ENCODE measurements around the gene PLAAT2. TPM values are rescaled to one million over a fixed set of nuclear protein-coding genes. Genes with fewer than 3 reads are reported as not detected.
"Not testable (repeated sequence)": the region's sequence is repeated elsewhere in the genome, so short reads cannot be mapped to it uniquely, and the experiment has no call there.

Gene PLAAT2
- total RNA-seq, 2 experiments from 2014 or later, result 0.34 to 0.49 TPM

DNA sequence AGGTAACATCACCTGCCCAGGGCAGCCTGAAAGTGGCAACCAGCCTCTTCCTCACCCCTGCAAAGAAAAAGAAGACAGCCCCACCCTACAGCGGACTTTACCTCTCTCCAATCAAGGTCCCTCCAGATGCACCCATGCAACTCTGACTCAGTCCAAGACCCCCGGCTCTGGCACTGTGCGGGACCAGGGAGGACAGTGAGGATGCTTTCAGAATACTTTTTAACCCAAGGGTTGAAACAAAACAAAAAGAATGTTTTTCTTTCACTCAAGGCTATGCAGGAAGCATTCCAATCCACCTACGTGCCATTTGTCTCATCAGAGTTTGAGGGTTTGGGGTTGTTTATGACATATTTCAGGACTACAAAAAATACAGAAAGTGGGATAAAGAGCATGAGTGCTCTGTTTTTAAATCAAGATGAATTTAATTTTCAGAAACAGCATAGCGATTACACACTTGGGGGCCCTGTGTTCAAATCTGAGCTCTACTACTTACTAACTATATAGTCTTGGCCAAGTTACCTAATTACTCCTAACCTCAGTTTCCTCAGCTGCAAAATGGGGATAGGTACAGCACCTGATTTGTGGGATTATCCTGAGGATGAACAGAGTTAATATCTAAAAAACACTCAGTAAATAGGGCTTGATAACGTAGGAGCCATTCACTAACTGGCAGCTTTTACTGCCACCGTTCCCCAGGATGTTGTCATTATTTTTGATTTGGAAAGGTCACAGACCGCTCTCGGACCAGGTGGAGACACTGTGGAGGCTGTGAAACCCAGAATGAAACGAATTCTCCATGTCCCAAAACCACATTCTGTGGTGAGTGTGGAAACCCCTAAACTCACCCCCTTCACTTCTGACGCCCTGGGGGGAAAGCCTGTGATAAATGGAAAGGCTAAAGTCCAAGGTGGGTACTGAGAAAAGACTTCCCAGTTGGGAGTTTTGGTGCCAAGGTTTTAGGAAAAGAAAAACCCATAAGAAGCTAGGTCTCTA, 45.5 kb upstream of the PLAAT2 start:
- Histone ChIP-seq H3K9me3 (ENCODE audit: control insufficient read depth in 1 of 2, insufficient read depth in 1 of 2, low read length in 2 of 2) (no peaks in the 10 kb centered on the region), H3K36me3 (ENCODE audit: insufficient read depth, low read length) (no peaks in the 10 kb centered on the region), H3K4me1 (ENCODE audit: insufficient read depth, low read length) (peaks cover 7% of the 10 kb centered on the region), H3K4me3 (ENCODE audit: low read length) (no peak overlapping the region), H3K27me3 (ENCODE audit: control insufficient read depth in 1 of 2, insufficient read depth in 2 of 2, low read length in 2 of 2) (peaks cover 0 to 3% of the 10 kb centered on the region in 2 experiments), H3K27ac (ENCODE audit: low read depth in 1 of 2, low read length in 2 of 2) (no peak overlapping the region)
- no peak for DNase-seq
- H3K36me3 Mint-ChIP-seq (ENCODE audit: low read depth), result no peaks in the 10 kb centered on the region
- ChIA-PET CTCF (interaction anchor here (1.3 kb wide), 1 partner anchor 27 kb away, joined by 3 read pairs; no protein-coding TSS in a partner anchor), POLR2A (no interaction called here)
- no peak for ATAC-seq (ENCODE audit: poor library complexity)
- H3K4me1 Mint-ChIP-seq (ENCODE audit: low read depth), result peaks cover 20% of the 10 kb centered on the region
- intact Hi-C loops (cut with DNase I, micrococcal nuclease), result no loop called here
- H3K4me3 Mint-ChIP-seq, result no peak overlapping the region
- no peaks in the 10 kb centered on the region for H3K27me3 Mint-ChIP-seq
- H3K9me3 Mint-ChIP-seq, result no peaks in the 10 kb centered on the region
- TF ChIP-seq, protein P1, sequence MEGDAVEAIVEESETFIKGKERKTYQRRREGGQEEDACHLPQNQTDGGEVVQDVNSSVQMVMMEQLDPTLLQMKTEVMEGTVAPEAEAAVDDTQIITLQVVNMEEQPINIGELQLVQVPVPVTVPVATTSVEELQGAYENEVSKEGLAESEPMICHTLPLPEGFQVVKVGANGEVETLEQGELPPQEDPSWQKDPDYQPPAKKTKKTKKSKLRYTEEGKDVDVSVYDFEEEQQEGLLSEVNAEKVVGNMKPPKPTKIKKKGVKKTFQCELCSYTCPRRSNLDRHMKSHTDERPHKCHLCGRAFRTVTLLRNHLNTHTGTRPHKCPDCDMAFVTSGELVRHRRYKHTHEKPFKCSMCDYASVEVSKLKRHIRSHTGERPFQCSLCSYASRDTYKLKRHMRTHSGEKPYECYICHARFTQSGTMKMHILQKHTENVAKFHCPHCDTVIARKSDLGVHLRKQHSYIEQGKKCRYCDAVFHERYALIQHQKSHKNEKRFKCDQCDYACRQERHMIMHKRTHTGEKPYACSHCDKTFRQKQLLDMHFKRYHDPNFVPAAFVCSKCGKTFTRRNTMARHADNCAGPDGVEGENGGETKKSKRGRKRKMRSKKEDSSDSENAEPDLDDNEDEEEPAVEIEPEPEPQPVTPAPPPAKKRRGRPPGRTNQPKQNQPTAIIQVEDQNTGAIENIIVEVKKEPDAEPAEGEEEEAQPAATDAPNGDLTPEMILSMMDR (IDR thresholded peaks at IDR 0.05), result no peak
- H3K27ac Mint-ChIP-seq, result no peak overlapping the region

DNA sequence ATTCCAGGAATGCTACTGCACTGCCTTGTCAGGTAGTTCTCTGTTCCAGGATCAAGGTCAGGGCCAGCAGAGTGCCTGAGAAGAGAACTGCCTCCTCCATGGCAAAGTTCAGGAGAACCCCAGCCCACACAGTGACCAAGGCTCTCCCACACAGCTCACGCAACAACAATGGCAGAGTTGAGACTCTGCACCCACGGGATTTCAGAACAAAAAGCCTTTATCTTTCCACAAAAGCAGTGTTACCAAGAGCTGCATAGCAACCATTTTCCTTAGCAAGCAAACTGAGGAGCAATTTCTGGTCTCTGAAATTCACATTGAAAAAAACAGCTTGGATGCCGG, 40.0 kb upstream of the PLAAT2 start:
- Histone ChIP-seq H3K9me3 (ENCODE audit: control insufficient read depth in 1 of 2, insufficient read depth in 1 of 2, low read length in 2 of 2) (no peaks in the 10 kb centered on the region), H3K27ac (ENCODE audit: low read depth in 1 of 2, low read length in 2 of 2) (no peak overlapping the region), H3K4me3 (ENCODE audit: low read length) (no peak overlapping the region), H3K4me1 (ENCODE audit: insufficient read depth, low read length) (no peaks in the 10 kb centered on the region), H3K27me3 (ENCODE audit: control insufficient read depth in 1 of 2, insufficient read depth in 2 of 2, low read length in 2 of 2) (no peaks in the 10 kb centered on the region), H3K36me3 (ENCODE audit: insufficient read depth, low read length) (no peaks in the 10 kb centered on the region)
- no peaks in the 10 kb centered on the region for H3K36me3 Mint-ChIP-seq (ENCODE audit: low read depth)
- CTCF ChIA-PET, result no interaction called here
- no peaks in the 10 kb centered on the region for H3K27me3 Mint-ChIP-seq
- DNase-seq, result no peak
- no peak overlapping the region for H3K4me3 Mint-ChIP-seq
- no peaks in the 10 kb centered on the region for H3K4me1 Mint-ChIP-seq (ENCODE audit: low read depth)
- POLR2A ChIA-PET, result no interaction called here
- no peak overlapping the region for H3K27ac Mint-ChIP-seq
- no peaks in the 10 kb centered on the region for H3K9me3 Mint-ChIP-seq
- ATAC-seq (ENCODE audit: poor library complexity), result no peak
- intact Hi-C loops (cut with DNase I, micrococcal nuclease), result no loop called here
- TF ChIP-seq, protein P1 (IDR thresholded peaks at IDR 0.05), result no peak

DNA sequence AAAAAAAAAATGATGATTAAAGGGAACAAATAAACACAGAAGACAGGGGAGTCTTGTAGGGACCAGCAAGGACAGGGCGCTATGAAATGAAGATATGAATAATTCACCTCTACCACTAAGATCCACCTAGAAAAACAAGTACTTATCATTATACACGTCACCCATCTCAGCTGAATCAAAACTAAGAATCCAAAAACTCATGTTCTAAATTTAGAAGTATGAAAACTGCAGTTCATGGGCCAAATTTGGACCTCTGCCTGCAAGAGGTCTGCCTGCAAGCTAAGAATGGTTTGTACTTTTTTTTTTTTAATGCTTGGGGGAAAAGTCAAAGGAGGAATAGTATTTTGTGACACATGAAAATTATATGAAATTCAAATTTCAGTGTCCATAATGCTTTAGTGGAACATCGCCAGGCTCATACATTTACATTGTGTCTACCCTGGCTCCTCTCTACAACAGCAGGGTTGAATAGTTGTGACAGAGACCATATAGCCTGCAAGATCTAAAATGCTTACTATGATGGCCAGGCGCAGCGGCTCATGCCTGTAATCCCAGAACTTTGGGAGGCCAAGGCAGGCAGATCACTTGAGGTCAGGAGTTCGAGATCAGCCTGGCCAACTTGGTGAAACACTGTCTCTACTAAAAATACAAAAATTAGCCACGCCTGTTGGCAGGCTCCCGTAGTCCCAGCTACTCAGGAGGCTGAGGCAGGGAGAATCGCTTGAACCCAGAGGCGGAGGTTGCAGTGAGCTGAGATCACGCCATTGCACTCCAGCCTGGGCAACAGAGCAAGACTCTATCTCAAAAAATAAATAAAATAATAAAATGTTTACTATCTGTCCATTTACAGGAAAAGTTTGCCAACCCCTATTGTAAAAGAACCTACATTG, 39.4 kb upstream of the PLAAT2 start:
- H3K27ac ChIP-seq (ENCODE audit: low read depth in 1 of 2, low read length in 2 of 2); DNase-seq; CTCF ChIA-PET; H3K4me1 Mint-ChIP-seq (ENCODE audit: low read depth); H3K9me3 Mint-ChIP-seq; H3K4me1 ChIP-seq (ENCODE audit: insufficient read depth, low read length); intact Hi-C loops (cut with DNase I, micrococcal nuclease); H3K27me3 ChIP-seq (ENCODE audit: control insufficient read depth in 1 of 2, insufficient read depth in 2 of 2, low read length in 2 of 2); H3K36me3 Mint-ChIP-seq (ENCODE audit: low read depth); ATAC-seq (ENCODE audit: poor library complexity); H3K9me3 ChIP-seq (ENCODE audit: control insufficient read depth in 1 of 2, insufficient read depth in 1 of 2, low read length in 2 of 2); H3K4me3 Mint-ChIP-seq; H3K36me3 ChIP-seq (ENCODE audit: insufficient read depth, low read length); H3K27me3 Mint-ChIP-seq; H3K27ac Mint-ChIP-seq; H3K4me3 ChIP-seq (ENCODE audit: low read length): not testable (repeated sequence)
- POLR2A ChIA-PET, result interaction anchor here (0.7 kb wide), 1 partner anchor 41 kb away, joined by 3 read pairs; no protein-coding TSS in a partner anchor

Measured in CD4-positive, alpha-beta T cell (primary cell).